GM23248 (cell line): ENCODE data around the gene CCNH.

ENCODE experiments used
- EZH2 ChIP-seq: fragments of 200-600 bp; sonication (generic); IDR thresholded peaks from 2 replicates; pipeline ENCODE4 v1.6.1; 2018; ENCODE audit warnings: antibody characterized with exemption, mild to moderate bottlenecking; ENCODE audit not compliant: insufficient read depth, poor library complexity, severe bottlenecking
- EZH2phosphoT487 ChIP-seq: fragments of 200-600 bp; sonication (generic); IDR thresholded peaks from 2 replicates; pipeline ENCODE4 v1.6.1; 2018; ENCODE audit warnings: antibody characterized with exemption, moderate library complexity, mild to moderate bottlenecking, low read depth; ENCODE audit not compliant: insufficient read depth

DNA sequence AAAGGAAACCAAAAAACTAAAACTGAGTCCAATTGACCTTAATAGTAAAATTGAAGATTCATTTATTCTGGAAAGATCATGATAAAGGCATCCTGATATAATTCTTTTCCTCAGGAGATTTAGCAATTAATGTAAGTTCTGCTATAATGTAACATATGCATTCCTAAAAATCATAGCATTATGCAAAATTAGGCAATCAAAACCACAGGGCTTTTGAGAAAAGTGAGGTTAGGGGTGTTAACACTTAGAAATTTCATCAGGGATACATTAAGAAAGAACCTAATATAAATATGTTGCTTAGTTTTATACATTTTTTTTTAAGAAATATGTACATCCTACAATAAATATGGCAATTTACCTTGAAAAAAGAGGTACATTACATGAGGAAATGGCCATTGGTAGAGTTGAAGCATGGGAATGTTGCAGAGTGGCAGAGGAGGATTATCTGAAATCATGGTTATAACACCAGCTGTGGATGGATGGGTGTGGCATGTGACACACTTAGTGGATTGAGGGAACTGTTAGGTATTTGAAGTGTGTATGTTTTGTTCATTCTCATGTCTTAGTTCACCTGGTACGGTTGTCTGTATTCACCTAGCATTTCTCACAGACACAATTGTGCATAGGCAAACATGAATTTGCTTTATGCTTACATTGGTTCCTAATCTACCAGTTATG is 51.1 kb downstream of the CCNH start:
- TF ChIP-seq EZH2phosphoT487 (no peak), EZH2 (no peak)
